HG02840 (cell line): ENCODE results near the gene DNAH17.

ENCODE experiments used
- ATAC-seq: cut with Tn5 transposase; IDR thresholded peaks from one replicate; pipeline ENCODE4 v1.9.1; 2021; ENCODE audit warnings: mild to moderate bottlenecking, moderate library complexity, moderate number of reproducible peaks; ENCODE audit not compliant: unreplicated experiment, low FRiP score

The DNAH17 gene

DNA sequence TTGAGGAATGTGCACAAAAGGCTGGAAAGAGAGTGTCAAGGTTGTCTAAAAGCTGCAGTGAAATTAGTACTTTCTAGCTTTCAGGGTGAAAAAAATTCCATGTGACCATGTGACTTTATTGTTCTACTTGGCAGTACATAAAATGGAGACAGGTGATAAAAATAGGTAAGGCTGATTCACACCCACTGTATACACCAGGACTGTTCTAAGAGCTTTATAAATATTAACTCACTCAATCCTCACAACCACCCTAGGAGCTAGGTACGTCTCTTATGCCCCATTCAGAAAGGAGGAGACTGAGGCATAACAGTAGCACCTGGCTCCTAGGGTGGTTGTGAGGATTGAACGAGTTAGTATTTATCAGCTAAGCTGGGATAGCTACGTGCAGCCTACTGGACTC, 28.2 kb upstream of the DNAH17 start:
- ATAC-seq = no peak

DNA sequence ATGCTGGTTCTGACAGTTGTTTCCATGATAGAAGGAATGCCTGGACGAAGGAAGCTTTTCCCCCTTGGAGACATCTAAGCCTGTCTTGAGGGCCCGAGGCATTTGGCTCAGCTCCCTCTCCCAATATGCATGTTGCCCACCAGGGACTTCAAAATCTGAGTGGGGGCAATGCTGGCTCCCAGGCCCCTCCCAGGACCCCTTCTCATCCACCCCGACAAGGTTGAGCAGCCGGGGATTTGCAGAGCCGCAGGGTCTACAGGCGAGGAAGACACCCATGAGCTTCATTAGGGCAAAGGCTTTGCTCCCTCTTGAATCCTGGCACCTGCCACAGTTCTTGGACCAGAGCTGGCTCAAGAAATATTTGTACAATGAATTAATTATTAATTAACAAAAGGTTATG, 25.1 kb upstream of the DNAH17 start:
- no peak for ATAC-seq

DNA sequence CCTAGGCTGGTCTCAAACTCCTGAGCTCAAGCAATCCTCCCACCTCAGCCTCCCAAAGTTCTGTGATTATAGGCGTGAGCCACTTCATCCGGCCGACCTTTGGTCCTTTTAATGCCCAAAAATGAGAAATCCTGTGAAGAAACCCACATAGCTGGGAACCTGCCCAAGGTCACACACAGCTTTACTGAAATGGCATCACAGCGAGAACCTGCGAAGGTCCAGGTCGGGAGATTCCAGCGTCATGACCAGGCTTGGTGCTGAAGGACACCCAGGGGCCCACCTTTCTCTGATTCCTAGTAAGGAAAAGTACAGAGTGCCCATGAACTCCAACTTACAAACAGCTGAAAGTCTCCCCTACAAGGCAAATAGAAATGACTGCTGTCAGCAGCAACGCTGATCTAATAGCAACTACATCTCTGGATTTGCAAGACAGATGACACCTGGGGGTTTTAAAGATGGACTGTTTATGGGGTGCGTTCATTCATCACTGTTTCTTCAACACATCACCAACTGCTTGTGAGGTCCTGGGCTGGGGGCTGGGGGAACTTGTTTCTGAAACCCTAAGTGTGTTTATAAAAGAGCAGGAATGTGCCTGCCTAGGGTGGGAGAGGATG, 24.5 kb upstream of the DNAH17 start:
- no peak for ATAC-seq

DNA sequence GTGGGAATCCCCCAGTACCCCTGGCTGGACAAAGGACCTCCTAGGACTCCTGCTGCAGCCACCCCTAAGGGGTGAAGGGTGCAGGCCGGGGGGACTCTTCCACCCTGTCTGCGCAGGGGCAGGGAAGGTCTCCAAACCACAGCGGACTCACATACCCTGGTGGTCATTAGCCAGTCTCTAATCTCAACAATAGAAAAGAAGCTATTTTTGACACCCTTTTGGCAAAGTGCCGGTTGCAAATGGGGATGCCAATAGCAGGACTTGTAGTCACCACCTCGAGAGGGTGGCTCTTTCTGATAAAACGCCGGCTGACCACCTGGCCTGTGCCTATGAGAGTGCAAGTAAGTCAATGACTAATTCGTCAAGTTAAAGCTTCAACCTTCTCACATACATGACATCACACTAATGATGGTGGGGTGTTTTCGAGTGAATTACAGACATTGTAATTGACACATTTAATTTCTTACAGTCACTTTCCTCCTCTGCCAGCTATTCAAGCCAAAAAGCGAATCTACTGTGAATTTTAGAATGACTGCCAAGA, 23.1 kb upstream of the DNAH17 start:
- ATAC-seq = no peak

DNA sequence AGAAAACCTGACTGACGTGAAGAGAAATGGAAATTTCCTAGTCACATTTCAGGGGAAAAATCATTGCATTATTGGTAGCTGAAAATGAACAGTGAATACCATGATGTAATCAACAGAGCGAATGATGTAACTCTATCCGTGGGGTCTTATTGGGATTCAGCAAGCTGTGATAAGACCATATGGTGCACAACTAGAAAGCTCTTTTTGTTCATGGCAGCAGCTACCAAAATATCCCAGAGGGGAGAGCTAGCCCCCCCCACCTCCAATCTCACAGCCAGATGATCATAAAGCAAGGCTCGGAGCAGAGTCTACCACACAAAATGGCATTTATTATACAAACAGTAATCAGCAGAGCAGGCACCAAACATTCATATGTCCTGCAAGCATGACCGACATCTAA, 22.2 kb upstream of the DNAH17 start:
- ATAC-seq = no peak

DNA sequence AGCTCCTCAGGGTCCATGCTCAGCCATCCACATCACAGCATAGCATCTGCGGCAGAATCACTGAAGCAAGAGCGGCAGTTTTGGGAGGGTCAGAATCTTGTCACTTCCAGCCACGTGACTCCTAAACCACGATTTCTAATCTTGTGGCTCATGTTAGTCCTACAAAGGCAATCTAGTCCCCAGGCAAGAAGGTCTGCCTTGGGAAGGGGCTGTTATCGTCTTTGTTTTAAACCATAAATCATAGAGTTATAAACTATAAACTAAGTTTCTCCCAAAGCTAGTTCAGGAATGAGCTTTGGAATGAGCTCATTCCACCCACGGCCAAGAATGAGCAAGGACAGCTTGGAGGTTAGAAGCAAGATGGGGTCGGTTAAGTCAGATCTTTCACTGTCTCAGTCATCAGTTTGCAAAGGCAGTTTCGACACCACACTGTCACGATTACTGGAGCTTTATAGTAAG, 20.8 kb upstream of the DNAH17 start:
- no peak for ATAC-seq

DNA sequence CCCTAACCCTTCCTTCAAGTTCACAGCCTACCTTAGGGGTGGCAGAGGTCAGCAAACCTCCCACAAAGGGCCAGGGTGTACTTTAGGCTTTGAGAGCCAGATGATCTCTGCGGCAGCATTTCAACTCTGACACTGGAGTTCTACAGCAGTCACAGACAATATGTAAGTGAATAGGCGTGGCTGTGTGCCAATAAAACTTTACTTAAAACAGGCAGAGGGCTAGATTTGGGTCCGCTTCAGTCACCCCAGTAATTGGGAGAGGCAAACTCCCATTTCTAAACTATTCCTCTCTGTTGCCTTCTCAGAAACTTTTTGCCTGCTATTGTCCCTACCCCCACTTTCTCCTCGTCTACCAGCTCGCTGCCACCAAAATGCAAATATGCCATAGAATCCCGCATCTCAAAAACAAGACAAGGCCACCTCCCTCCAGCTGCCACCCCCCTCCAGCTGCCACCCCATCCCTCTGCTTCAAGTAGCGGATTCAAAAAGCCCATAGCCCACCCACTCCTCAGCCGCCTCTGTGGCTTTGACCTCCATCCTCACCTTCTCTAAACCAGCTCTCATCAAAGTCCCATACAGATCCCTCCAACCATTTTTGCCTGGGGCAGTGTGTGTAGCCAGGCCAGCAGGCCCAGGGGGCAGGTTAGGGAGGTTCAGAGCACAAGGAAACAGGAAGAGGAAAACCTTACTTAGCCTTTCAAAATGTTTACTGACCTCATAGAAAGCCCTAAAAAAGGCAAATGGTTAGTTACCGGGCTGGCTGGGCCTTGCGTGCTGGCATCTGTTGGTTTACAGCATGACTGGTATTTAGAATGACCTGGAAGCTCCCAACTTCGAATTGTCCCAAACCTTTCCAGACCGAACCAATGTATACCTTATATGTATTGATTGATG, 19.9 kb upstream of the DNAH17 start:
- no peak for ATAC-seq

DNA sequence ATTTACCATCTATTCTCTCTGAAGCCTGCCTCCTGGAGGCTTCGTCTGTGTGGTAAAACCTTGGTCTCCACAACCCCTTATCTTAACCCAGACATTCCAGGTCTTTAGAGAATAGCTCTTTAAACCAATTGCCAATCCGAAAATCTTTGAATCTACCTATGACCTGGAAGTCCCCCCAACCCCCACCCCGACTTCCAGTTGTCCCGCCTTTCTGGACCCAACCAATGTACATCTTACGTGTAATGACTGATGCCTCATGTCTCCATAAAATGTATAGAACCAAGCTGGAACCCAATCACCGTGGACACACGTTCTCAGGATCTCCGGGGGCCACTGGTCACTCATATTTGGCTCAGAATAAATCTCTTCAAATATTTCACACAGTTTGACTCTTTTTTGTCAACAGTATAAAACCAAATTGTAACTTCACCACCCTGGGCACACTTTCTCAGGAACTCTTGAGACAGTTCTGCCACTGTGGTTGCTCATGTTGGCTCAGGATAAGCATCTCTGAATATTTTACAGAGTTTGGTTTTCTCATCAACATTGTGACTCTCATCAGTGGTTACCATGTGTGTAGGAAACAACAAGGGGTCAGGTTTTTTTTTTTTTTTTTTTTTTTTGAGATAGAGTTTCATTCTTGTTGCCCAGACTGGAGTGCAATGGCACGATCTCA, 18.1 kb upstream of the DNAH17 start:
- no peak for ATAC-seq

DNA sequence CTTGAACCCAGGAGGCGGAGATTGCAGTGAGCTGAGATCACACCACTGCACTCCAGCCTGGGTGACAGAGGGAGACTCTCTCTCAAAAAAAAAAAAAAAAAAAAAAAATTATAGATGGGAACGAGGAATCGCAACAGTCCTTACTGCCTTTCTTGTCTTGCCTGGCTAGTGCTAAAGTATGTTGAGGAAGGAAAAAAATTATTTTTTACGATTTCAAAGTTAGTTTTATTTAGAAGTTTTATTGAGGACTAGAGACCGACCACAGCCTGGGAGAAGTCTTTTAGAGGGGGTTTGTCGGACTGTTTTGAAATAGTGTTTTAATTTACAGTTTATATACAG, 15.8 kb upstream of the DNAH17 start:
- no peak for ATAC-seq

DNA sequence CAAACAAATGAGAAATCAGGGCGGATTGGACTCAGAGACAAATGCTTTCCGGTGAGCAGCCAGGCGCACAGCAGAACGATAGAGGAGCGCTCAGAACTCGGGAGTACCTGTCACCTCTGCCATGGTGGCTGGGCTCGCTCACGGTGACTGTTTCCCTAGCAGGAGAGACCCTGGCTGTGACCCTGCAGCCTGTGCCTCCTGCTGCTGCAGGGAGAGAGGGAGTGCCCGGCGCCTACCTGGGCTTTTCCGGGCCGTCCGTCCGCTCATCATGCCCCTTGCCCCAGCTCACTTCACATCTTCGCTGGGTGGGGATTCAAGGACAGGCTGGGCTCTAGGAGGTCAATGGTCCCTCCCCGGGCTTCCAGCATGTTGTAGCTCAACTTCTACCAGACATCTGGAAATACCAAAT, 14.1 kb upstream of the DNAH17 start:
- no peak for ATAC-seq

DNA sequence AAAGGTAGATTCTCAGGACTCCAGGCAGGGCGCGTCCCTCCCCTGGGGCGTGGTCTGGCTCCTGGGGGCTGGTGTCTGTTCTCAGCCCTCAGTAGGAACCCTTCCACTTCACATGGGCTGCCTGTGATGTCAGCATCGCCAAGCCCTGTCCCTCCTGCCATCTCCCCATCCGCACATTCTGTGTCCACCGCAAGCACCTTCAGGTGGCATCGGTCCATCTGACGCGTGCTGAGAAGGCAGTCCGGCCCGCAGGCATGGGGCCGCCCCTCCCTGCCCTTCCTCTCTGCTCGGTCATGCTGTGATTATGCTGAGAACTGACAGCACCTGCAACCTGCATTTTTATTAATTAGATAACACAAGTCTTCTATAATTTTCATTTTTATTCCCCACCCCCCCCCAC, 12.7 kb upstream of the DNAH17 start:
- ATAC-seq = no peak

DNA sequence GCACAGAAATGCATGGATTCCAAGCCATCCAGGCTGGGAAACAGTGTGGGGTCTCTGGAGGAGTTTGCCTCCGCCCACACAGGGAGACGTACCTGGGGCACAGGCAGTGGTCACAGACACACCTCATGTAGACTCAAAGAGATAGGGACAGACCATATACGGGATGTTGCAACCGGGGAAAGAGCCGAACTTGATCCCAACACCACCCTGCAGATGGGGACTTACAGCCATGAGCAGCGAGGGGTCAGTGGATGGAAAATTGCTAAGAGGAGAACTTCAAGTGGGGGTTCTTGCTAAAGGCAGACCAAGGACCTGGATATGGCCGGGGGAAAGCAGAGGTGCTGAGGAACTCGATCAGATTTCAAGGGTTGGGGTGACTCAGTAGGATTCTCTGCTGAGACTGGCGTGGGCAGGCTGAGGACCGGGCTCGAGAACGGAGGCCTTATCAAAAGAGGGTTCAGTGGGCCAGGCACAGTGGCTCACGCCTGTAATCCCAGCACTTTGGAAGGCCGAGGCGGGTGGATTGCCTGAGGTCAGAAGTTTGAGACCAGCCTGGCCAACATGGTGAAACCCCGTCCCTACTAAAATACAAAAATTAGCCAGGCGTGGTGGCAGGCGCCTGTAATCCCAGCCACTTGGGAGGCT, 12.0 kb upstream of the DNAH17 start:
- no peak for ATAC-seq

DNA sequence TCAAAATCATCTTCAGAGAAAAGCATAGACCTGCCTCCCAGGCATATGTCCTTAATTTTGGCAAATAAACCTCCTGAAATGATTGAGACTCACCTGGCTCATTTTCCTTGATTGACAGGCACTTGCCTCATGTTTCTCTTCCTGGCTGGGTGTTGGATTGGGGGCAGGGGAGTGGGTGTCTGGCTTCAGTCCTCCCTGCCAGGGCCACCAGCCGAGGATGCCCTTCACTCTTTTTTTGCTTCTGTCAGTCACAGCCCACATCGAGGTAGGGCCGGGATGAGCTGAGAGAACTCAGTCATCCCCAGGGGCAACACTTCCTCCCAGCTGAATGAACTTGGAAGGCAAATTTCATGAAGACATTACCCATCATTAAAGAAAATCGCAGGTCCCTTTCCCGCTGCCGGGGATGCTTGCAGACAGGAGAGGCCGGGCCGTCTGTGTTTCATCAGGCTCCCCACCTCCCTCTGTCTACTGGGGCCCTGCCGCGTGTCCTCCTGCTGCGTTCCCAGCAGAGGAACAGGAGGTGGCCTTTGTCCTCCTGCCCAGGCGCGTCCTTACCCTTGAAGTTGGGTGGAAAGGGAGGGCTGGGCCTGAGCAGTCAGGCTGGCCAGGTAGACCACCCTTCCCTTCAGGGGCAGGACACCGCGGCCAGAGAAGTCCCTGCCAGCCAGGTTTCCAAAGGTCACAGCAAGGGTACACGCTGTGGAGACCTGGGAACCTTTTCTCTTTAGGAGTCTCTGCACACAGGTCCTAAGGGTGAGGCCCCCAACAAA, 11.2 kb upstream of the DNAH17 start:
- no peak for ATAC-seq

DNA sequence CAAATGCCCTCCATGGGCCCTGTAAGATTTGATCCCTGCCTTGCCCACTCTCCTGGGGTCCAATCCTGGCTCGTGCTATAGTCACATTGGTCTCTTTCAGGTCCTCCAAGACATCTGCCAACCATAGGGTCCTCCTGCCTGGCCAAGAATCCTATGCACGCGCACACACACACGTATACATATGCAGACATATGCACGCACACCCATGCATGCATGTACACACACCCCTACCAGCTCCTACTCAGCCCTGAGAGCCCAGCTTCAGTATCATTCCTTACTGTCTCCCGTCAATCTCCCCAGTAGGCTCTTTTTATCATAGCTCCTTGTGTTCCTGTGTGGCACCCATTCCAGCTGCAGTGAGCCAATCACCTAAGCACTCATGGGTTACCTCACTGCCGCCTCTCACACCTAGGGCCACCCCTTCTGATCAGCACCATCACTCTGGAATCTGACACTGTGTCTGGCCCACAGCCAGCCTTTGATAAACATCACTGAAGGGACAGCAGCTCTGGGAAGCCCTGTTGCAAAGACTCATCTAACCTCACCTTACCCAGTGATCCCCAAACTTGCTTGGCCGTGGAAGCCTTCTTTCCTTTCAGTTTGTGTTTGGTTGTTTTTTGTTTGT, 7.9 kb upstream of the DNAH17 start:
- no peak for ATAC-seq

DNA sequence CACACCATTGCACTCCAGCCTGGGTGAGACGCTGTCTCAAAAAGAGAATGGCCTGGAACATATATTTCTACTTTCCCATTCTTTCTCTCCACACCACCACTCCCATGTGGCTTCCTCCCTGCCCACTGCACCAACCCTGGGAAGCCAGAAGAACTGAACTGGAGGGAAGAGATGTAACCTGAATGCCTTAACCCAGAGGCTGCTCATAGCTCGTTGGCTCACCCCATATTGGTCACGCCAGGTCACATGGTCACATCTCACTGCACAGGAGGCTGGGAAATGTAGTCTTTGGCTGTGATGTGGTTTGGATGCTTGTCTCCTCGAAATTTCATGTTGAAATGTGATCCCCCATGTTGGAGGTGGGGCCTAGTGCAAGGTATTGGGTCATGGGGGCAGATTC, 5.9 kb upstream of the DNAH17 start:
- no peak for ATAC-seq

DNA sequence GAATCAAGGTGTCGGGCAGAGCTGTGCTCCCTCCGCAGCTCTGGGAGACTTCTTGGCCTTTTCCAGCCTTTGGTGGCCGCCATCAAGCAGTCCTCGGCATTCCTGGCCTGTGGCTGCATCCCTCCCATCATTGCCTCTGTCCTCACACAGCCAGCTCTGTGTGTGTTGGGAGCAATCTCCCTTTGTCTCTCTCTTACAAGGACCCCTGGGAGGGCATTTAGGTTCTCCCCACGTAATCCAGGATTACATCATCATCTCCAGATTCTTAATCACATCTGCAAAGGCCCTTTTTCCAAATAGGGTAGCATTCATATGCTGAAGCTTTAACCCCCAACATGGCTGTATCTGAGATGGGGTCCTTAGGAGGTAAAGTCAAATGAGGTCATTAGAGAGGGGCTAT, 4.1 kb upstream of the DNAH17 start:
- ATAC-seq = no peak

DNA sequence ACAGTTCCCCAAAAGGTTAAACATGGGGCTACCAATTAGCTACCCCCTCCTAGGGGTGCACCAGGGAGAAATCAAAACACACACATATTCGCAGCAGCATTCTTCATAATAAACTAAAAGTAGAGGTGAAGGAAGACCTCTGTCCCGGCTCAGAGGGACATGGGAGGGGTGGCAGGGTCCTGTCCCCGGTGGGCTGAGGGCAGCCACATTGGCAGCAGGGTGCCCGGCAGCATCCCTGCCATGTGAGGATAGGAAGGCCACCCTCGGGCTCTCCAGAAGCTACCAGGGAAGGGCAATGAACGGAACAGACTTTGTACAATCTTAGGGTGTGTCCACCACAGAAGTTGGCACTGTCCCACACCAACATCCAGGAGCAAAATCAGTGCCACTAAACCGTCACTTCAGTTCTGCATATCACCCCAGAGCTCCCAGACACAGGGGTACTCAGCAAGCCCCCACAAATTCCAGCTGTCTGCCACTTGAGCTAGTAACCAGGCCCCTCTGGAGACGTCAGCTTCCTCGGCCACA, 3.1 kb upstream of the DNAH17 start:
- ATAC-seq = no peak

DNA sequence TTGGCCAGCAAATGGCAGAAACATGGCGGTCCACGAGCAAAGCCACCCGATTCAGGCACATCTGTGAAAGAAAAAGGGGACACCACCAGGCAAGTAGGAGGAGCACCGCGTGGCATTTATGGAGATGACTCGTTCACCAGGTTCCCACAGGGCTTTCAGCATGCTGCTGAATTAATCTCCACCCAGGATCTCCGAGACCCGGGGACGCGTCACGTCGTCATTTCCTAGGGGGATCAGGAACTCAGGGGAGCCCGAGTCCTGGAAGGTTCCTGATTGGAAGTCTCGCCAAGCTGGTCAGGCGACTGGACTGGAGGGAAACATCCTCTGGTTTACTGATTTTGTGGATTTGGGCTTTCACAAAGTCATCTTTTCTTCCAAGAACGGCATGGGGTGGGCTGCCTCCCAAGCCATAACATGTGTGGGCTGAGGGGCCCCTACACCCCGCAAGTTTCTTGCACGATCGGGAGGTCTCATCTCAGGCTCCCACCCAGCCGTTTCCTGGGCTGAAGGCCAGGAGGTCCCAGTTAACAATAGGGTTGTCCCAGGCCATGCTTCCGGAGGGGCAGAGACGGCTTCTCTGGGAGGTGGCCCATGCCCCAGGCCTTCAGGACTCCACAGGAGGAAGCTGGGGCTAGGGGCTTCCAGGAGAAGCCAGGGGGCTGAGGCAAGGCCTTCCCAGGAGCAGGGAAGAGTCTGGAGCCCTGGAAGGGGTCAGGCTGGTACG, 645 bp downstream of the DNAH17 start:
- ATAC-seq = no peak

DNA sequence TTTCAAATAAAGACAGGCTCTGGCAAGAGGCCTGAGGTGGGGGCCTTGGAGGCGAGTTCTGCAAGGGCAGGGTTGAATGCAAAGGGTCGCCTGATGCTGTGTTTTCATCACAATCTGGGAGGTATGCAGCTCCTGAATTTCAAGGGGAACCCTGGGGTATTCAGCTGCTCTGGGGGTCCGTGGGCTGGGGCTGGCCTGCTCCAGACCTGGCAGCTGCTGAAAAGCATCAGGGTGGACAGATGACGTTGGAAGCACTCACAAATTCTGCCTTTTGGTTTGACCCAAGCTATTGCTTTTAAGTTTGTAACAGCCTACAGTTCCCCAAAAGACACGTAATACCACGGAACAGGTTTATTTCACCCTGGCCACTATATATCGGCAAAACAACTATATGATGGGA, 1.3 kb downstream of the DNAH17 start:
- no peak for ATAC-seq
